Mucosa of descending colon (tissue), 3 donors: ENCODE data around the gene TAS1R1. TPM values are rescaled to one million over a fixed set of nuclear protein-coding genes. Genes with fewer than 3 reads are reported as not detected.

Experiments used
- ATAC-seq: fragments of 200-7000 bp; cut with Tn5 transposase; one replicate; pipeline ENCODE4 v1.9.1; 2020; ENCODE audit warnings: mild to moderate bottlenecking, moderate library complexity
- DNase-seq, 3 donors: peaks; one replicate each; pipeline ENCODE4 v3.0.0-alpha.2; 2020
- H3K36me3 ChIP-seq: fragments of 200-600 bp; one replicate; pipeline ENCODE4 v1.8.0; 2021; ENCODE audit warnings: low read depth, mild to moderate bottlenecking
- H3K4me1 ChIP-seq: fragments of 200-600 bp; one replicate; pipeline ENCODE4 v1.8.0; 2021; ENCODE audit warnings: low read depth, mild to moderate bottlenecking
- H3K4me3 ChIP-seq: fragments of 200-600 bp; one replicate; pipeline ENCODE4 v1.8.0; 2021; ENCODE audit warnings: mild to moderate bottlenecking
- H3K9me3 ChIP-seq: fragments of 200-600 bp; one replicate; pipeline ENCODE4 v1.8.0; 2021; ENCODE audit warnings: mild to moderate bottlenecking
- CTCF ChIP-seq: fragments of 200-600 bp; IDR thresholded peaks from one replicate; pipeline ENCODE4 v1.8.0; 2022; ENCODE audit warnings: antibody characterized with exemption, mild to moderate bottlenecking
- intact Hi-C, 2 donors: fragments of 100-400 bp; cut with DNase I in 1 of 2; cut with micrococcal nuclease in 1 of 2; formaldehyde crosslinking; loops; one replicate each; pipeline versions ENCODE4 v1.11.0 to v1.11.1; 2022; cut with DNase I, micrococcal nuclease
- total RNA-seq, 3 donors: library from RNA; stranded (reverse); fragmentation: NEBNext Ultra II Directional in 2 of 3; extraction: Animal tissue kit (Norgen Biotek cat#: 25700) in 2 of 3; gene quantifications; one replicate each; pipeline versions ENCODE4 v1.2.1 to v1.2.4, GENCODE V29; 2021 to 2023
- donor health status: DM: no; HTN: no; CAD: no; lungs with moderate emphysema.
- donor health status: DM: no; HTN: no; CAD: no.
- donor health status: DM: no; HTN: yes; CAD: no.

Gene TAS1R1
- total RNA-seq, 3 donors from 2014 or later = 0.13 to 0.14 TPM; not detected in 1

- Histone ChIP-seq H3K4me3 (peak overlapping the region; percentile 74), H3K36me3 (peaks cover 9% of the 10 kb centered on the region), H3K9me3 (no peaks in the 10 kb centered on the region), H3K4me1 (peaks cover 6% of the 10 kb centered on the region)
- ATAC-seq (peak; percentile 38), DNase-seq (peak in 2 of 3 donors; percentile 39 to 50)
- TF ChIP-seq CTCF = no peak
- intact Hi-C loops = no loop called here
Observed at GRCh38 chr1:6625584-6626149, 70.6 kb downstream of the TAS1R1 start.

GRCh38 chr1:6627031-6627430 is 71.9 kb downstream of the TAS1R1 start:
- intact Hi-C loops = no loop called here
- ATAC-seq (no peak), DNase-seq (no peak)
- Histone ChIP-seq H3K36me3 (no peaks in the 10 kb centered on the region), H3K4me1 (peaks cover 6% of the 10 kb centered on the region), H3K4me3 (no peak overlapping the region), H3K9me3 (no peaks in the 10 kb centered on the region)
- no peak for TF ChIP-seq CTCF

- intact Hi-C loops = no loop called here
Observed at GRCh38 chr1:6627841-6628545, 72.9 kb downstream of the TAS1R1 start.

GRCh38 chr1:6628971-6629479 is 73.9 kb downstream of the TAS1R1 start:
- H3K36me3 ChIP-seq = no peaks in the 10 kb centered on the region
- no peak for DNase-seq
- TF ChIP-seq CTCF = no peak
- no peak overlapping the region for H3K4me3 ChIP-seq
- peaks cover 6% of the 10 kb centered on the region for H3K4me1 ChIP-seq
- no peak for ATAC-seq
- H3K9me3 ChIP-seq = no peaks in the 10 kb centered on the region
- intact Hi-C loops = no loop called here

More at GRCh38 chr1:6627841-6628545, 72.9 kb downstream of the TAS1R1 start:
- DNase-seq = no peak
- Histone ChIP-seq H3K36me3 (no peaks in the 10 kb centered on the region), H3K4me3 (no peak overlapping the region), H3K4me1 (peaks cover 6% of the 10 kb centered on the region), H3K9me3 (no peaks in the 10 kb centered on the region)
- ATAC-seq = no peak
- TF ChIP-seq CTCF = no peak

Other genes with a start within 250 kb of the TAS1R1 start
- gene ACOT7, start 161.5 kb upstream of the TAS1R1 start, total RNA-seq = 10 to 100 TPM; 37.9 to 60.1 (median 42.7) TPM
- gene HES2, start 135.4 kb upstream of the TAS1R1 start, total RNA-seq = 10 to 100 TPM in 2 of 3 donors, 1 to 10 TPM in 1; 8.6 to 23.0 (median 22.4) TPM
- 100 to 1,000 TPM in 2 of 3 donors, 10 to 100 TPM in 1; 65.7 to 137 (median 124) TPM for gene ESPN, start 130.5 kb upstream of the TAS1R1 start, total RNA-seq
- 10 to 100 TPM; 18.3 to 45.1 (median 35.3) TPM for gene TNFRSF25, start 89.1 kb upstream of the TAS1R1 start, total RNA-seq
- 10 to 100 TPM; 20.1 to 32.9 (median 20.2) TPM for gene PLEKHG5, start 63.6 kb upstream of the TAS1R1 start, total RNA-seq
- gene NOL9, start 794 bp upstream of the TAS1R1 start, total RNA-seq = 10 to 100 TPM; 20.0 to 28.3 (median 21.1) TPM
- gene ZBTB48, start 24.7 kb downstream of the TAS1R1 start, total RNA-seq = 10 to 100 TPM; 36.8 to 53.9 (median 42.3) TPM
- 10 to 100 TPM in 2 of 3 donors, 1 to 10 TPM in 1; 8.7 to 68.2 (median 10.7) TPM for gene KLHL21, start 47.6 kb downstream of the TAS1R1 start, total RNA-seq
- 10 to 100 TPM in 1 of 3 donors, 1 to 10 TPM in 2; 6.6 to 21.5 (median 8.9) TPM for gene PHF13, start 58.4 kb downstream of the TAS1R1 start, total RNA-seq
- 10 to 100 TPM in 2 of 3 donors, 1 to 10 TPM in 1; 8.5 to 19.4 (median 13.7) TPM for gene THAP3, start 69.6 kb downstream of the TAS1R1 start, total RNA-seq
- gene DNAJC11, start 146.5 kb downstream of the TAS1R1 start, total RNA-seq = 10 to 100 TPM; 71.1 to 89.0 (median 78.9) TPM
- gene CAMTA1, start 230.1 kb downstream of the TAS1R1 start, total RNA-seq = 100 to 1,000 TPM in 1 of 3 donors, 10 to 100 TPM in 2; 73.4 to 114 (median 82.6) TPM